DOHH2 (cell line): ENCODE results near the gene OAS2.

Experiments
- H3F3A ChIP-seq: fragments of 200-600 bp; sonication (generic), shearing (Covaris generic); 2 replicates; pipeline ENCODE4 v1.6.0; 2016; ENCODE audit warnings: antibody characterized with exemption, mild to moderate bottlenecking; ENCODE audit not compliant: control insufficient read depth, insufficient read depth
- H3K27ac ChIP-seq: fragments of 200-600 bp; sonication (generic); 2 replicates; pipeline ENCODE4 v1.5.1; 2014; ENCODE audit warnings: low read depth, mild to moderate bottlenecking, low read length, moderate library complexity
- H3K27me3 ChIP-seq: fragments of 200-600 bp; sonication (generic); 2 replicates; pipeline ENCODE4 v1.6.1; 2014; ENCODE audit warnings: mild to moderate bottlenecking, low read length, mixed read lengths; ENCODE audit not compliant: control insufficient read depth
- H3K36me3 ChIP-seq: fragments of 200-600 bp; sonication (generic); 2 replicates; pipeline ENCODE4 v1.6.1; 2014; ENCODE audit warnings: mild to moderate bottlenecking, low read length, moderate library complexity, mixed read lengths; ENCODE audit not compliant: control insufficient read depth
- H3K4me1 ChIP-seq: fragments of 200-600 bp; sonication (generic); 2 replicates; pipeline ENCODE4 v1.6.1; 2014; ENCODE audit warnings: mild to moderate bottlenecking, low read length, mixed read lengths; ENCODE audit not compliant: control insufficient read depth
- H3K4me2 ChIP-seq: fragments of 200-600 bp; sonication (generic); 2 replicates; pipeline ENCODE4 v1.6.0; 2014; ENCODE audit warnings: mild to moderate bottlenecking, low read length, moderate library complexity
- H3K4me3 ChIP-seq: fragments of 200-600 bp; sonication (generic); 2 replicates; pipeline ENCODE4 v1.5.1; 2014; ENCODE audit warnings: mild to moderate bottlenecking, low read length, mixed read lengths
- H3K79me2 ChIP-seq: fragments of 200-600 bp; sonication (generic); 2 replicates; pipeline ENCODE4 v1.6.1; 2014; ENCODE audit warnings: mild to moderate bottlenecking, low read length, mixed read lengths; ENCODE audit not compliant: control insufficient read depth
- H3K9me2 ChIP-seq: fragments of 200-600 bp; sonication (generic); replicated peaks from 2 replicates; pipeline ENCODE4 v1.6.1; 2014; ENCODE audit warnings: mild to moderate bottlenecking, low read length, mixed read lengths; ENCODE audit not compliant: control insufficient read depth
- H3K9me3 ChIP-seq: fragments of 200-600 bp; sonication (generic); 2 replicates; pipeline ENCODE4 v1.6.1; 2014; ENCODE audit warnings: antibody characterized with exemption, low read length, mixed read lengths; ENCODE audit not compliant: control insufficient read depth, insufficient read depth
- H4K20me1 ChIP-seq: fragments of 200-600 bp; sonication (generic); 2 replicates; pipeline ENCODE4 v1.6.0; 2014; ENCODE audit warnings: low read depth, mild to moderate bottlenecking, antibody characterized with exemption, low read length, moderate library complexity; ENCODE audit not compliant: control insufficient read depth, insufficient read depth
- CTCF ChIP-seq: fragments of 200-600 bp; sonication (generic); IDR thresholded peaks from one replicate; pipeline ENCODE4 v1.5.1; 2014; ENCODE audit warnings: antibody characterized with exemption, mild to moderate bottlenecking, low read depth, low read length; ENCODE audit not compliant: poor library complexity, severe bottlenecking
- EZH2phosphoT487 ChIP-seq: fragments of 200-600 bp; sonication (generic); IDR thresholded peaks from 2 replicates; pipeline ENCODE4 v1.6.1; 2017; ENCODE audit warnings: borderline replicate concordance, mild to moderate bottlenecking, antibody characterized with exemption, low read length, moderate library complexity, mixed read lengths

The OAS2 gene

GRCh38 chr12:112970391-112970790 is 7.9 kb upstream of the OAS2 start:
- Histone ChIP-seq H3K9me3 (no peaks in the 10 kb centered on the region), H3K9me2 (no peaks in the 10 kb centered on the region), H4K20me1 (no peaks in the 10 kb centered on the region), H3K4me3 (no peak overlapping the region), H3K27ac (no peak overlapping the region), H3K36me3 (no peaks in the 10 kb centered on the region), H3K27me3 (no peaks in the 10 kb centered on the region), H3K79me2 (no peaks in the 10 kb centered on the region), H3K4me2 (no peak overlapping the region), H3F3A (peaks cover 5% of the 10 kb centered on the region; the same call in 1 of the 2 replicates), H3K4me1 (peaks cover 23% of the 10 kb centered on the region)
- TF ChIP-seq CTCF (no peak), EZH2phosphoT487 (no peak)

DNA sequence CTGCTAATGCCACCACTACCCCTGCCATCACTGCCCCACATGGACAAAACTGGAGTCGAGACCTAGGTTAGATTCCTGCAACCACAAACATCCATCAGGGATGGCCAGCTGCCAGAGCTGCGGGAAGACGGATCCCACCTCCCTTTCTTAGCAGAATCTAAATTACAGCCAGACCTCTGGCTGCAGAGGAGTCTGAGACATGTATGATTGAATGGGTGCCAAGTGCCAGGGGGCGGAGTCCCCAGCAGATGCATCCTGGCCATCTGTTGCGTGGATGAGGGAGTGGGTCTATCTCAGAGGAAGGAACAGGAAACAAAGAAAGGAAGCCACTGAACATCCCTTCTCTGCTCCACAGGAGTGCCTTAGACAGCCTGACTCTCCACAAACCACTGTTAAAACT is 7.1 kb upstream of the OAS2 start:
- H3K4me3 ChIP-seq: no peak overlapping the region
- TF ChIP-seq CTCF (no peak), EZH2phosphoT487 (no peak)
- no peaks in the 10 kb centered on the region for H3K79me2 ChIP-seq
- no peaks in the 10 kb centered on the region for H3K36me3 ChIP-seq
- H3K4me1 ChIP-seq: peaks cover 23% of the 10 kb centered on the region
- H3K9me2 ChIP-seq: no peaks in the 10 kb centered on the region
- H4K20me1 ChIP-seq: no peaks in the 10 kb centered on the region
- no peak overlapping the region for H3K27ac ChIP-seq
- H3F3A ChIP-seq: peaks cover 5% of the 10 kb centered on the region; the same call in 1 of the 2 replicates
- no peaks in the 10 kb centered on the region for H3K9me3 ChIP-seq
- no peaks in the 10 kb centered on the region for H3K27me3 ChIP-seq
- H3K4me2 ChIP-seq: peak overlapping the region; percentile 1; the same call in 1 of the 2 replicates

GRCh38 chr12:112973011-112973735 is 5.1 kb upstream of the OAS2 start:
- Histone ChIP-seq H3K4me1 (peaks cover 31% of the 10 kb centered on the region), H3K79me2 (no peaks in the 10 kb centered on the region), H3K4me3 (no peak overlapping the region), H3K27ac (no peak overlapping the region), H3K36me3 (no peaks in the 10 kb centered on the region), H3K9me3 (no peaks in the 10 kb centered on the region), H3F3A (peaks cover 5% of the 10 kb centered on the region; the same call in 1 of the 2 replicates), H3K9me2 (no peaks in the 10 kb centered on the region), H4K20me1 (no peaks in the 10 kb centered on the region), H3K4me2 (no peak overlapping the region), H3K27me3 (no peaks in the 10 kb centered on the region)
- no peak for TF ChIP-seq EZH2phosphoT487
- no peak for TF ChIP-seq CTCF
